ENCODE measurements around the gene ZNRD2.
"Not testable (repeated sequence)": the region's sequence is repeated elsewhere in the genome, so short reads cannot be mapped to it uniquely, and the experiment has no call there.

ZNRD2 gene, protein sequence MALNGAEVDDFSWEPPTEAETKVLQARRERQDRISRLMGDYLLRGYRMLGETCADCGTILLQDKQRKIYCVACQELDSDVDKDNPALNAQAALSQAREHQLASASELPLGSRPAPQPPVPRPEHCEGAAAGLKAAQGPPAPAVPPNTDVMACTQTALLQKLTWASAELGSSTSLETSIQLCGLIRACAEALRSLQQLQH

GRCh38 chr11:65569973-65570918 is at the start of gene ZNRD2:
ZNRD2 (plus strand) TSS chr11:65570477; CDS start chr11:65570492, 15 bp downstream.
- peak; percentile 98 for DNase-seq (ENCODE audit: low spot score)

- DNase-seq (ENCODE audit: low spot score) = not testable (repeated sequence)
Observed at GRCh38 chr11:65521777-65522521, 48.3 kb upstream of the ZNRD2 start.

DNA sequence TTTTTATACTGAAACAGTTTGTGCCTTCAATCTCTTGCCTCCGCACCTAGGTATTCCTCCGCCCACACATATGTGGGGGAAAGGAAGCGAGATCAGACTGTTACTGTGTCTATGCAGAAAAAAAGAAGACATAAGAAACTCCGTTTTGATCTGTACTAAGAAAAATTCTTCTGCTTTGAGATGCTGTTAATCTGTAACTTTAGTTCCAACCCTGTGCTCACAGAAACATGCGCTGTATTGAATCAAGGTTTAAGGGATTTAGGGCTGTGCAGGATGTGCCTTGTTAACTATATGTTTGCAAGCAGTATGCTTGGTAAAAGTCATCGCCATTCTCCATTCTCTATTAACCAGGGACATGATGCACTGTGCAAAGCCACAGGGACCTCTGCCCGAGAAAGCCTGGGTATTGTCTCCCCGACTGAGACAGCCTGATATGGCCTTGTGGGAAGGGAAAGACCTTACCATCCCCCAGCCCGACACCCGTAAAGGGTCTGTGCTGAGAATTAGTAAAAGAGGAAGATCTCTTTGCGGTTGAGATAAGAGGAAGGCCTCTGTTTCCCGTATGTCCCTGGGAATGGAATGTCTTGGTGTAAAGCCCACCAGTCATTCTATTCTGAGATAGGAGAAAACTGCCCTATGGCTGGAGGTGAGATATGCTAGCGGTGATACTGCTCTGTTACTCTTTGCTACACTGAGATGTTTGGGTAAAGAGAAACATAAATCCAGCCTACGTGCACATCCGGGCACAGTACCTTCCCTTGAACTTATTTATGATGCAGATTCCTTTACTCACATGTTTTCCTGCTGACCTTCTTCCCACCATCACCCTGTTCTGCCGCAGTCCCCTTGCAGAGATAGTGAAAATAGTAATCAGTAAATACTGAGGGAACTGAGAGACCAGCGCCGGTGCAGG is 47.3 kb upstream of the ZNRD2 start:
- DNase-seq (ENCODE audit: low spot score) = peak; percentile 44

DNA sequence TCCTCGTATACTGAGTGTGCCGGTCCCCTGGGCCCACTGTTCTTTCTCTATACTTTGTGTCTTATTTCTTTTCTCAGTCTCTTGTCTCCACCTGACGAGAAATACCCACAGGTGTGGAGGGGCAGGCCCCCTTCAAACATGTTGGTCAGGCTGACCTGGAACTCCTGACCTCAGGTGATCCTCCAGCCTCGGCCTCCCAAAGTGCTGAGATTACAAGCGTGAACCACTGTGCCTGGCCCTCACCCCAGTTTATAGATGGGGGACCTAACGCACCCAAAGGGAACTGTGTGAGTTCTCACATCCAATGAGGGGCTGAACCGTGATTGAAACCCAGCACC is 46.7 kb upstream of the ZNRD2 start:
- DNase-seq (ENCODE audit: low spot score) = not testable (repeated sequence)

- DNase-seq (ENCODE audit: low spot score) = no peak
Observed at GRCh38 chr11:65524014-65524740, 46.1 kb upstream of the ZNRD2 start.

DNA sequence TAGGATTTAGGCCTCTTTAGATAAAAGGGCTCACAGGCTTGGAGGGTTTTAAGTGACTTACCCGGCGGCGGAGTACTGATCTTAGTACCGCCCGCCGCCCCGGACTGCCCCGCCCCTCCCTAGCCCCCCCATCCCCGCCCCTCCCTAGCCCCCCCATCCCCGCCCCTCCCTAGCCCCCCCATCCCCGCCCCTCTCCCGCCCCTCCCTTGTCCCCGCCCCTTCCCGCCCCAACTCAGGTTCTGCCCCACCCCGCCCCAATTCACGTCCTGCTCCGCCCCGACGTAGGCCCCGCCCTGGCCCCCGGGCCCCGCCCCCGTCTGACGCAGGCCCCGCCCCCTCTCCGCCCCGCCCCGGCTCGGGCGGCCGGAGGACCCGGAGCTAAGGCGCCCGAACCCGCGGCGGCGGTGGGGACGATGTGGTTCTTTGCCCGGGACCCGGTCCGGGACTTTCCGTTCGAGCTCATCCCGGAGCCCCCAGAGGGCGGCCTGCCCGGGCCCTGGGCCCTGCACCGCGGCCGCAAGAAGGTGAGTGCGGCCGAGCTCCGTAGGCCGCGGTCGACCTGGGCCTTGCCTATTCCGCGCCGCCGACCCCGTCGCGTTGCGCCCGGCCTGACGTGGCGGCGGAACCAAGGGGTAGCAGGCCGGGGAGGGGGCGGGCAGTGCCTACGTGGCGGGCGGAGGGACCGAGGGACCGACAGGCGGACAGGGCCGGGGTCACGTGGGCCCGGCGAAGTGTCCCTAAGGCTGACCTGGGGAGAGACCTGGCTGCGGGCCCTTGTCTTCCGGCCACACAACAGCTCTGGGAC is 45.3 kb upstream of the ZNRD2 start, which contains the start of gene SCYL1:
Gene SCYL1 (plus strand): TSS at position 343 of the 805 bp plus-strand sequence. CDS start 71 bp downstream, at position 414.
- peak; percentile 83 for DNase-seq (ENCODE audit: low spot score)

DNA sequence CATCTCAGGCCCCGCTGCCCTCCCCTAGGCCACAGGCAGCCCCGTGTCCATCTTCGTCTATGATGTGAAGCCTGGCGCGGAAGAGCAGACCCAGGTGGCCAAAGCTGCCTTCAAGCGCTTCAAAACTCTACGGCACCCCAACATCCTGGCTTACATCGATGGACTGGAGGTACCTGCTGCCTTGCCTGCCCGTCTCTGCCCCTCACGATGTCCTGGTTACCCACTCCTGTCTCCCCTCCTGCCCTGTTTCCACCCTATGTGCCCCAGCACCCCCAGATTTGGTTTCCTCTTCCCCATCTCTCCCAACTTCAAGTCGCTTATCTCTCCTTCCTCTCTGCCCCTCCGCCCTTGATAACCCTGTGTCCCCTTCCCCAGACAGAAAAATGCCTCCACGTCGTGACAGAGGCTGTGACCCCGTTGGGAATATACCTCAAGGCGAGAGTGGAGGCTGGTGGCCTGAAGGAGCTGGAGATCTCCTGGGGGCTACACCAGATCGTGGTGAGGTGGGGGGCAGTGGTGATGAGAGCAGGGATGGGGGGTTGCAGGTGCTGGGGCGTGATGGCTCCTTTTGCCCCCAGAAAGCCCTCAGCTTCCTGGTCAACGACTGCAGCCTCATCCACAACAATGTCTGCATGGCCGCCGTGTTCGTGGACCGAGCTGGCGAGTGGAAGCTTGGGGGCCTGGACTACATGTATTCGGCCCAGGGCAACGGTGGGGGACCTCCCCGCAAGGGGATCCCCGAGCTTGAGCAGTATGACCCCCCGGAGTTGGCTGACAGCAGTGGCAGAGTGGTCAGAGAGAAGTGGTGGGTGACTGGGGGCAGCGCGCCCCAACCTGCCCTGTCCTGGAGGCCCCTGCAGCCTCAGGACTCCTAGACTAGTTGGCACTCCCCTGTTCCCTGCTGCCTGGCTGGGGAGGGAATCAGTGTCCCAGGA is 44.5 kb upstream of the ZNRD2 start:
- no peak for DNase-seq (ENCODE audit: low spot score)

- DNase-seq (ENCODE audit: low spot score) = no peak
Observed at GRCh38 chr11:65526744-65527143, 43.5 kb upstream of the ZNRD2 start.

DNA sequence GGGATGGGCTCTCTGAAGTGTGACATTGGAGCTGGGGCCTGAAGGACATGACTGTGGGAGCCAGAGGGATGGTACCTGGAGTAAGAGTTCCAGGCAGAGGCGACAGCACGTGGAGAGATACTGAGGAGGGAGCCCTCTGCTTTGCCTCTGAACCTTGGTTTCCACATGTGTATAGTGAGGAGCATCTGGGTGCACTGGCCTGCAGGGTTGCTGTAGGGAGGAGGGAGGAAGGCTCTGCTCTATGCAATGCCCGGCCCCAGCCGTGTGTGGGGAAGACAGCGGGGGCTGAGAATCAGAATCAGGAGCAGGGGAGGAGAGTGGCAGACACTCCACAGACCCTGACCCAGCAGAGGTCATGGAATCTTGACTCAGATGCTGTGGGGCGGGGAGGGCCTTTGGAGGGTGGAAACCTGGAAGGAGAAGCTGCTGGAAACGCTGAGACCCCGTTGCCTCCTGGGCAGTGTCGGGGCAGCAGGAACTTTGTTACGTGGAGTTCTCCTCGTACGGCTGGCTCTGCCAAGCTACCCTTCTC is 41.4 kb upstream of the ZNRD2 start:
- DNase-seq (ENCODE audit: low spot score) = no peak

DNA sequence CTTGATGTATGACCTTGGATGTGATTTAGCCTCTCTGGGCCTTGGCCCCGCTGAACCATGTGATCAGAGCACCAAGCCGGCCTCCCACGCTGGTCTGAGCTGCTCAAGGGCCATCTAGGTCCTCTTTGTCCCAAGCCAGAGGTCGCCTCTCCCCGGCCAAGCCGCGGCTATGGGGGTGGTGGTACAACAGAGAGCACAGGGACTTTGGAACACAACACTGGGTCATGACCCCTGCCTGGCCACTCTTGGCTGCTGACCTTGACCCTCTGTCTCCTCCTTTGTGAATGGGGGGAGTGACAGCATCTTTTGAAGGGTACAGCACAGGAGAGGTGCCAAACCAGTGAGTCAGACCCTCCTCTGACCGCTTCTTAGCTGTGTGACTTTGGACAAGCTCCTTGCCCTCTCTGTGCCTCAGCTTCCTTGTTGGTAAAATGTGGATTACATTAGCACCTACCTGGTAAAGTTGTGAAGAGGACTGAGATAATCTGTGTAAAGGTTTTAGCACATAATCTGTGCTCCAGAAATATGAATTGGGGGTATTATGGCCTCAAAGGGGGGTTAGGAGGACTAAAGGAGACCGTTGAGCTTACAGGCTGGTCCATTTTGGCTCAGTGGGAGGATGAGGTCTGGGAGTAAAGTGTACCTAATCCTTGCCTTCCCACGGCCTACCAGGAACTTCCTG is 40.7 kb upstream of the ZNRD2 start:
- no peak for DNase-seq (ENCODE audit: low spot score)

DNA sequence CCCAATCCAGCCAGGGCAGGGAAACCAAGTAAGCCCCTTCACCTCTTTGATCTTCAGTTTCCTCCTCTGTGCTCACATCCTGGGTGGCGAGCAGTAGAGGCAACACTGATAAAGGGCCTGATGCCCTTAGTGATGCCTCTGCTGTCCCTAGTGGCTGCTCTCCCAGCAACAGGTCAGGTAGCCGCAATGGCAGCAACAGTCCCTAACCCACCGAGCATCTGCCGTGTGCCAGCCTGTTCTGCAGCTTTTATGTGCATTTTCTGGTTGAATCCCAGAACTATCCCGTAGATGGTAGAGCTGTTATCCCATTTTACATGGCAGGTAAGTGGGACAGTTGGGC is 40.1 kb upstream of the ZNRD2 start:
- no peak for DNase-seq (ENCODE audit: low spot score)

GRCh38 chr11:65532388-65533064 is 37.8 kb upstream of the ZNRD2 start:
- DNase-seq (ENCODE audit: low spot score) = no peak

DNA sequence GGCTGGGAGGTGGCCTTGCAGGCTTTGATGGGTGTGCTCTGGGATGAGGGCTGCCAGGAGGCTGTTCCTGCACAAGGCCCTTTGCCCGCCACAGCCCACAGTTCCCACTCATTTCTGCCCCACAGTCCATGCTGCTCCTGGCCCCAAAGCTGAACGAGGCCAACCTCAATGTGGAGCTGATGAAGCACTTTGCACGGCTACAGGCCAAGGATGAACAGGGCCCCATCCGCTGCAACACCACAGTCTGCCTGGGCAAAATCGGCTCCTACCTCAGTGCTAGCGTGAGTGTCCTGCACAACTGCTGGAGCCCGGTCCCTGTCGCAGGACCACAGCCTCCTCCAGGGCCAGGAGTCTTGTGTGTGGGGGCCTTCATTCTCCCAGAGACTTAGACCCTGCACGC is 35.2 kb upstream of the ZNRD2 start:
- DNase-seq (ENCODE audit: low spot score) = no peak

- no peak for DNase-seq (ENCODE audit: low spot score)
Observed at GRCh38 chr11:65536412-65537295, 33.6 kb upstream of the ZNRD2 start.

- no peak for DNase-seq (ENCODE audit: low spot score)
Observed at GRCh38 chr11:65537296-65537597, 33.0 kb upstream of the ZNRD2 start.

GRCh38 chr11:65537620-65538231 is 32.6 kb upstream of the ZNRD2 start:
- no peak for DNase-seq (ENCODE audit: low spot score)

All from CD4-positive, alpha-beta T cell treated with Interleukin-2 at 100 ng/mL for 4 hours (primary cell).